Measurements from ENCODE around the gene NPSR1. TPM values are rescaled to one million over a fixed set of nuclear protein-coding genes. Genes with fewer than 3 reads are reported as not detected.
"Not testable (repeated sequence)": the region's sequence is repeated elsewhere in the genome, so short reads cannot be mapped to it uniquely, and the experiment has no call there.

NPSR1 gene
- total RNA-seq, 1 donor from 2014 or later = not detected

DNA sequence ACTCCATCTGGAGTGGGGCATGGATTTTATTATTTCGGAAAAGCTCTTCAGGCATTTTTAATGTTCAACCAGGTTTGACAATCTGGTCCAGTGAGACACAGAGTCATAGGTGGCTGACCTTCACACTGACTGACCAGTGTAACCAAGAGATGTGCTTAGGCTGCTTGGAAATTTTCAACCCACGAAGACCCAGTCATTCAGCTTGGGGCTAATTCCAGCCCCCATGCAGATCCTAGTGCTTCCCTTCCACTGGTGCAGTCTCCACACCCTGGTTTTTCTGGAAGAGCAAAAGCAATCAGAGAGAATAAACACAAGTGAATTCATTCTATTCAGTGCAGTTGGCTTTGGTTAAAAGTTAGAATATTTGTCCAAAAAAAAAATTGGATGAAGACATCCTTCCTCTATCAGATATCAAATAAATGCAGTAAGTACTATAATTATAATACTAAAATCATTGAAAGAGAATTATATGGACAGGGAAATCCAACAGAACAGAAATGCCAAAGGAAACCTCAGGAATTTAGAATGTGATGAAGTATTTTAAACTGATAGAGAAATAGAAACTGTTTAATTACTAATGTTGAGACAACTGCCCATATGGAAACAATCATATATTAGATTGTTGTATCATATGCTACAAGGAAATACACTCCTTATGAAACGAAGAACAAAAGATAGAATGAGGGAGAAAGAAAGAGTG lies 178.0 kb downstream of the NPSR1 start:
- intact Hi-C loops (cut with micrococcal nuclease) = no loop called here

DNA sequence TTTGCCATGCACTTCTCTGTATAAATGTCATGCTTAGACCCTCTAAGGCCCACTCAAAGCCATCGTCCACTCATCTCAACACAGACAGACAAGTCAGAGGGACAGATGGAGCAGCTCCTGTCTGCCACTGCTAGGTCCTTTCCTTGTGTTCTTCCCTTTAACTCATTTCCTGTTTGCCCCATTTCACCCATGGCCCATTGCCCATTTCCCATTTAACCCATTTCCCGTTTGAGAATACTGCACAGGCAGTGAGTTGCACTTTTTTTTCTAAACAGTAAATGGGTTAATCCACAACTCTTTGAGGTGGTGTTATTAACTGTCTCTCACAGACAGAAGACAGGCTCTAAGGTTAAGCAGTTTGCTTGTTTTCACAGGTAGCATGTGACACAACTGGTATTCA lies 179.3 kb downstream of the NPSR1 start:
- intact Hi-C loops (cut with micrococcal nuclease) = no loop called here

GRCh38 chr7:34837801-34838201 lies 179.8 kb downstream of the NPSR1 start:
- intact Hi-C loops (cut with micrococcal nuclease) = no loop called here

DNA sequence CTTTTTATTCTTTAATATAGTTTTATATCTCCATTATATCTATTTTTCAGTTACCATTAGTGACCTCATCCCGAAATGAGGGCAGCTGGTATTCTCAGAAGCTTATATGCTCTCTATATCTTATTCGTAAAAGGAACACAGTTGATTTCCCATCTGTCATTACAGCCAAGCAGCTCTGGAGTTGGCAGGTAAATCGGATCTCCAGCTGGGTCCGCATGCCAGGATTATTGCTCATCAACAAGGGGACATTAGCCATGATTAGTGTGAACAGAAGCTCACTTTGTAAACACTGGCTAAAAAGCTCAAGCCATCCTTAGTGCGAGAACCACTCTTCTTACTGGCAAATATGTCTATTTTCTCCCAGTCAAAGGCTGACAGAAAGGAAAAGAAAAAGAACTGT lies 180.3 kb downstream of the NPSR1 start:
- intact Hi-C loops (cut with micrococcal nuclease) = no loop called here

DNA sequence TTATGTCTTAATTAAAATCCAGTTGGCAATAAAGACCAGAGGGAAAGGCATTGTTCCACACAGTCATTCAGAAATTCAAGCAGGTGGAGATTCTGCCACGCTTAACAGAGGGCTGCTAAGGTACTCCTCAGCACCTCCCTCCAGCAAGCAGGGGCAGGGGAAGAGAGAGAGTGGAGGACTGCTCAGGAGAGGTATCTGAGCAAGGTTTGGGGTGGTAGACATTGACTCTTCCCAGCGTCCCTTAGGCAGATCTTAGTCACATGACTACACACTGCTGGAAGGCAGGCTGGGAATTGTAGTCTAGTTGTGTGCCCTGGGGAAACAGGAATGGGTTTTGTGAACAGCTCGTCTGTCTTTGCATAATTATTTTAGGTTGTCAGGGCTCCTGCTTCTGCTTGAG lies 181.6 kb downstream of the NPSR1 start:
- intact Hi-C loops (cut with micrococcal nuclease) = no loop called here

- intact Hi-C loops (cut with micrococcal nuclease) = no loop called here
Measured at GRCh38 chr7:34840176-34840785, 182.3 kb downstream of the NPSR1 start.

- intact Hi-C loops (cut with micrococcal nuclease) = no loop called here
Measured at GRCh38 chr7:34841326-34841725, 183.3 kb downstream of the NPSR1 start.

DNA sequence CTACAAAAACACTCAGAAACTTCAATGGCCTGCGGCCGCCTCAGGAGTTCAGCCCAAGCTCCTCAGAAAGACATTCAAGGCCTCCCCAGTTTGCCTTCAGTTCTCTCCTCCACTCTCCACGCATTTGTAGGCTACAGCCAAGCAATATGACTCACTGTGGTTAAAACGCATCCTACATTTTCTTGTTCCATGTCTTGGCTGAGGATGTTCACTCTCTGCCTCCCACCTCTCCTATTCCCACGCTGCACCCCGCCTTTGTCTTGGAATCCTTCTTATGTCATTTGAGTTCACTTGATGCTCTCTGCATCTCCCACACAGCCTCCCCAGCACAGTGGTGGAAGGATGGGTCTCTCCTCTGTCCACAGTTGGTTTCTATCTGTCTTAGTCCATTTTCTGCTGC lies 184.8 kb downstream of the NPSR1 start:
- intact Hi-C loops (cut with micrococcal nuclease) = no loop called here

DNA sequence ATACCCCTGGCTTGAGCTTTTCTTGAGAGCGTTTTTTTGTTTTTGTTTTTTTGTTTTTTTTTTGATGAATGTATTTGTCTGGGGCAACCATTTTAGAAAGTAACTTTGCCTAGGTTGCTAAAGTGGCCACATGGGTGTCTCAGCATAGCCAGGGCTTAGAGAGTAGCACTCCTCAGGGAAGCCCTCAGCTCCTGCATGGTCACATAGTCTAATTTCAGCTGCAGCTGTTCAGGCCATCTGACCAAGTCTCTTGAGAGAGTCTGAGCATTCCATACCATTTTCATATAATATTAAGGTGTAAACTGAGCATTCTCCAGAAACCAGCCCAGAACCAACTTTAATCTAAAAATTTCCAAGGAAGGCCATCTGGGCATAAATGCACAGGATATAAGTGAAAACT lies 186.4 kb downstream of the NPSR1 start:
- intact Hi-C loops (cut with micrococcal nuclease) = no loop called here

GRCh38 chr7:34844936-34845665 lies 187.1 kb downstream of the NPSR1 start:
- intact Hi-C loops (cut with micrococcal nuclease) = no loop called here

DNA sequence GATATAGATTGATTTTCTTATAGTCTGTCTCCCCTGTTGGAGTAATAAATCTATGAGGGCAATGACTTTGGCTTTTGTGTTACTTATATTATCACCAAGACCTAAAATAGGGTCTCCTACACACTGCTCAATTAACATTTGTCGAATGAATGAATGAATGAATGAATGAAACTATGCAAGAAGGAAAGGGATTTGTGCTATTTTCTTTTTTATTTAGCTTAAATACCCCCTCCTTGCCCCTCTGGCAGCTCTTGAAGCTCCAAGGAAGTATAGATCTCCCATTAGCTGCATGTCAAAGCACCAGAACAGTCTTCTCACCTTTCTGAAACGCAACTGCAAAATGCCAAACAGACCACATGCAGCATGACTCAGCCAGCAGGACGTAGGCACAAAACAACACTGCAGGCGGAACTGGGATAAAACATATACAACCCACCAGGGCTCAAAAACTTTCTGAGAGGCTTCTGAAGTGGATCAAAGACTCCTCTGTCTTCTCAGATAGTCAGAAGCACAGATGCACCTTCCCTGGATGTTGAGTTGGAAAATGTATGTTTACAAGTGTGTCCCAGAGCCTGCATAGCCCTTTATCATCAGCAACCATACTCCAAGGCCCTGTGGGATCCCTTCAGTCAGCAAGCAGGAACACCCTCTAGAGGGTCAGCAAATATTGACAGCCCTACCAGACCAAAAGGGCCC lies 187.8 kb downstream of the NPSR1 start:
- intact Hi-C loops (cut with micrococcal nuclease) = no loop called here

DNA sequence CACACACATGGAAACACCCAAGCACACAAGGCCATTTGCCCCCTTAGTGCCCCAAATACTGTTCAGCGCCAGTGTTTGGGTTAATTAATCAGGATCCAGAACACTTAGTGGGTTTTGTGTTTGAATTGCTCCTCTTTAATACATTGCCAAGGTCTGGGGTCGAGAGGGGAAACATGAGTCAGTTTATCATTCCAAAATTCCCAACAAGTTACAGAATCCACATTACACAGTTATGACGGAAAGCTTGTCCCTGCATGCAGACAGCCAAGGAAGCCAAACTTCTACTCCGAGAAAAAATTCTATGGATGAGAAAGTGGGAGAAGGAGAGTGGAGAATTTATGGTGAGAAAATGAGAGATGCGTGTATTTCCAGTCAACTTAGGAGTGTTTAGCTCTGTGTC lies 189.0 kb downstream of the NPSR1 start:
- intact Hi-C loops (cut with micrococcal nuclease) = no loop called here

- intact Hi-C loops (cut with micrococcal nuclease) = no loop called here
Measured at GRCh38 chr7:34848670-34849069, 190.7 kb downstream of the NPSR1 start.

GRCh38 chr7:34849163-34849960 lies 191.3 kb downstream of the NPSR1 start:
- intact Hi-C loops (cut with micrococcal nuclease) = no loop called here

GRCh38 chr7:34849986-34850385 lies 192.0 kb downstream of the NPSR1 start:
- intact Hi-C loops (cut with micrococcal nuclease) = loop anchor here (10.0 kb wide), 1 partner anchor 555 kb away; no protein-coding TSS in a partner anchor

GRCh38 chr7:34850681-34851080 lies 192.7 kb downstream of the NPSR1 start:
- intact Hi-C loops (cut with micrococcal nuclease) = loop anchor here (10.0 kb wide), 1 partner anchor 554 kb away; no protein-coding TSS in a partner anchor

- intact Hi-C loops (cut with micrococcal nuclease) = loop anchor here (10.0 kb wide), 1 partner anchor 553 kb away; no protein-coding TSS in a partner anchor
Measured at GRCh38 chr7:34851431-34851830, 193.4 kb downstream of the NPSR1 start.

DNA sequence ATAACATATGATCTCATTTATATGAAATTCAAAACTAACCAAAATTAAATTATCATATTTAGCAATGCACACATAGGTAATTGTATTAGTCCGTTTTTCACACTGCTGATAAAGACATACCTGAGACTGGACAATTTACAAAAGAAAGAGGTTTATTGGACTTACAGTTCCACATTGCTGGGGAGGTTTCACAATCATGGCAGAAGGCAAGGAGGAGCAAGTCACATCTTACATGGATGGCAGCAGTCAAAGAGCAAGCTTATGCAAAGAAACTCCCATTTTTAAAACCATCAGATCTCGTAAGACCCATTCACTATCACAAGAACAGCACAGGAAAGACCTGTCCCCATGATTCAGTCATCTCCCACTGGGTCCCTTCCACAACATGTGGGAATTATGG lies 200.4 kb downstream of the NPSR1 start:
- intact Hi-C loops (cut with micrococcal nuclease) = loop anchor here (10.0 kb wide), 1 partner anchor 546 kb away; no protein-coding TSS in a partner anchor

DNA sequence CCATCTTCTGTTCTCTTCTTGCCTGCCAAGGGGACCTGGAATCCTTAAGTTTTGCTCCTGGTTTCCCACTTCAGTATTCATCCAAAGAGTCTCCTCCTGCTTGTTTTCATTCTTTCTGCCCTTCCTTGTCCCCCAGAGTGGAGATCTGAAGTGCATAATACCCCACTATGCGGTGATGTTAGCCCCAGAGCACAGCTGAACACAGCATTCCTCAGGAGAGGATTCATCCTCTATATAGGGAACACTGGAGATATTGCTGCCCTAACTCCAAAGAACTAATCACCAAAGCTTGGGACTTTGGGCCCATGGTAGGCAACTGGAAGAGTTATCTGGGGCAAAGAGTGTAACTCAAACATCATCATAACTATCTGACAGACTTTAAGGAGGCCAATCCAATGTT lies 201.3 kb downstream of the NPSR1 start:
- intact Hi-C loops (cut with micrococcal nuclease) = loop anchor here (10.0 kb wide), 1 partner anchor 546 kb away; no protein-coding TSS in a partner anchor

- intact Hi-C loops (cut with micrococcal nuclease) = not testable (repeated sequence)
Measured at GRCh38 chr7:34866222-34866621, 208.2 kb downstream of the NPSR1 start.

DNA sequence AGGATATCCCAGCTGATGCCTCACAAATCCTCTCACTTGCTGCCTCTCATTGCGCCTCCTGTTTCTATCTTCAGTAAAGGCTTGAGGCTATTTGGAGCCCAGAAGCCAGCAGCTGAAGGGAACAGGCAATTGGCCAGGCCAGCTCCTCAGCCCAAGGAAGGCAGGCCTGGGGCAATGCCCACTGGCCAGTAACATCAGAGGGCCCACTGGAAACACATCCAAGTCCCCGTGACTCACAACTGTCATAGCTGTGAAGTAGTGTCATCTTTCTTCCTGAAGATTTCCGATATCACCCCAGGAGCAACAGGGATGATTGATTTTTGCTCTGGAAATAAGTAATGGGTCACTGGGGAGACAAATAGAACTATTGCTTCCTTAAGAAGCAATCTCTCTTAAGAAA lies 209.3 kb downstream of the NPSR1 start:
- intact Hi-C loops (cut with micrococcal nuclease) = not testable (repeated sequence)

All from T-helper 1 cell treated with Interleukin-12 subunit alpha and Interleukin-12 subunit beta and Interleukin-4 antibody, amounts not matched to agents 30 ng/mL and 1 ng/mL, for 36 hours (primary cell).